K562 (cell line): ENCODE measurements around the gene TBX10. TPM values are rescaled to one million over a fixed set of nuclear protein-coding genes. Genes with fewer than 3 reads are reported as not detected.

Experiments
- CUX1 ChIP-seq: fragments of 200-800 bp; sonication (Bioruptor generic); IDR thresholded peaks from 2 replicates; pipeline ENCODE4 v1.6.1; 2016; ENCODE audit warnings: missing genetic modification characterization, missing compliant biosample characterization
- HMG20B ChIP-seq: fragments of 250-450 bp; sonication (Bioruptor Pico); IDR thresholded peaks from 2 replicates; pipeline ENCODE4 v1.5.0; 2021; ENCODE audit warnings: mild to moderate bottlenecking
- HNRNPL ChIP-seq: fragments of 200-400 bp; formaldehyde crosslinking; IDR thresholded peaks from 2 replicates; pipeline ENCODE4 v1.6.1; 2017; ENCODE audit warnings: low read depth, mild to moderate bottlenecking, low read length
- ZNF785 ChIP-seq: fragments of 250-450 bp; sonication (Bioruptor Pico); IDR thresholded peaks from 2 replicates; pipeline ENCODE4 v1.4.0; 2020; ENCODE audit warnings: mild to moderate bottlenecking
- polyA plus RNA-seq, 8 experiments: library from polyadenylated mRNA; depleted of rRNA in 4 of 8; stranded (reverse) in 5 of 8; unstranded in 3 of 8; fragments of >200 nt; fragmentation: Nextera tagmentation in 2 of 8; fragmentation: Illumina TruSeq in 1 of 8; extraction: Ambion mirVana in 2 of 8; extraction: Trizol in 1 of 8; gene quantifications; 2 replicates each; pipeline versions ENCODE4 v1.2.1 to v1.2.3, GENCODE V29; 2011 to 2014; ENCODE audit warnings: inconsistent platforms in 1 of 8, missing spikeins in 1 of 8
- total RNA-seq, 7 experiments: library from RNA; depleted of rRNA in 6 of 7; stranded (reverse); fragments of >200 nt in 6 of 7; fragmentation: Illumina TruSeq in 2 of 7; extraction: Trizol in 2 of 7; gene quantifications; 2 replicates each; pipeline versions ENCODE4 v1.2.1 to v1.2.3, GENCODE V29; 2011 to 2021; ENCODE audit warnings: low replicate concordance in 1 of 7

TBX10 gene
- total and polyA plus RNA-seq, 9 of the 15 experiments (the other 6 are each of a cell fraction or from before 2014, with no cell fraction given): not detected

DNA sequence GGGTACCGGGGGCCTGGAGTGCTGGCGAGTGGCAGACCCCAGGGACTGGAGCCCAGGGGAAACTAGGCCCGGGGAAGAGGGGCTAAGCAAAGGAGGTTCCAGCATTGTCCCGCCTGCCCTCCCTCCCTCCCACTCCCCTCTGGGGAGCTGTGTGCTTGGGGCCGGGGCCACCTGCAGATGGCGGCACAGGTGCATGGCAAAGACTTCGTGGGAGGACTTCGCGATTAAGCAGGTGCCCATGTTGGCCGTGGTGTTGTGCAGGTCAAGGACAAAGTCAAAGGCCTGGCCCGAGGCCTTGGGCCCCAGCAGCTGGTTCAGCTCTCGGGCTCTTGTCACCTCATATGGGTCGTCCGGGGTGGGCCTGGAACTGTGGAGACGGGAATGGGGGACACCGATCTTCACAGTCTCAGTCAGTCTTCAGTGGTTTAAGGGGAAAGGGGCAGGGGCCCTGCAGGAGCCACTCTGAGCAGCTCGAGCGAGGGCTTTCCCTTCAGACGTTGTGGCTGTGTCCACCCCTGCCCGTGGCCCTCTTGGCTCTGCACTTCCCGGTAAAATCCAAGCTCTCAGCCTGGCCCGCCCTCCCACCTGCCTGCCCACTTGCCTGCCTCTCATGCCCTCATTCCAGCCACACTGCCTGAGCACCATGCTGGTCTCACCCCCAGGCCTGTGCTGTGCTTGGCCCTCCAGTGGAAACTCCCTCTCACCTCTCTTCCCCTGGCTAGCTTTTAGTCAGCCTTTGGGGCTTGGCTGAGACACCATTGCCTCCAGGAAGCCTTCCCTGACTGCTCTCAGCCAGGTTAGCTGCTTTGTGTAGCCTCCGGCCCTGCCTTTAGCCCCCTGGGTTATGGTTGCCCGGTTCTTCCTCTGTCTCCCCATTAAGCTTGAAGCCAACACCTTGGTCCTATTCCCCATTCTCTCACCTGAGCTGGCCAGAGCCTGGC lies 6.2 kb upstream of the TBX10 start (continued):
- TF ChIP-seq CUX1 (no peak), HNRNPL (no peak), ZNF785 (CRISPR knock-in tag) (no peak), HMG20B (CRISPR knock-in tag) (no peak)
